HL-60 (cell line): Measurements from ENCODE around the gene PRMT3.

ENCODE experiments used
- CTCF ChIP-seq: IDR thresholded peaks from one replicate; pipeline ENCODE4 v1.5.1; 2011; ENCODE audit warnings: low read length, control low read depth, inconsistent platforms; ENCODE audit not compliant: insufficient read depth
- GABPA ChIP-seq: IDR thresholded peaks from 2 replicates; pipeline ENCODE4 v1.6.1; 2012; ENCODE audit warnings: low read depth
- POLR2AphosphoS5 ChIP-seq: IDR thresholded peaks from 2 replicates; pipeline ENCODE4 v1.6.1; 2012; ENCODE audit warnings: low read depth
- SPI1 ChIP-seq: IDR thresholded peaks from 2 replicates; pipeline ENCODE4 v1.6.1; 2012; ENCODE audit warnings: low read depth, mild to moderate bottlenecking, borderline replicate concordance
- TF ChIP-seq, protein P1 (sequence below): IDR thresholded peaks from 2 replicates; pipeline ENCODE4 v1.6.1; 2012; ENCODE audit warnings: low read depth; ENCODE audit not compliant: insufficient replicate concordance

DNA sequence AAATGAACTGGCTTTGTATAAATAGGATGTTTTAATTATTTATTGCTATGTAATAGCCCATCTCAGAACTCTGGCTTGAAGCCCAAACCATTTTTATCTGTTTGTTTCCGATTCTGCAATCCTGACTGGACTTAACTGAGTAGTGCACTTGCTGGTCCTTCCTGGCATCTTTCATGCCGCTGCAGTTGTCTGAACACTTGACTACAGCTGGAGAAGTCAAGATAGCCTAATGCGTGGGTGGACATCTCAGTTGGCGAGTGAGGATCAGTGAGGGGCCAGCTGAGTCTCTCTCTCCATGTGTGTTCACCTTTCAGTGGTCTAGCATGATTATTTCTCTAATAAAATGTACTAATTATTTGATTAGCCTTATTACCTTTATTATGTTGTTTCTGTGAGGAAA is 105.8 kb downstream of the PRMT3 start:
- no peak for TF ChIP-seq CTCF
- no peak for TF ChIP-seq GABPA
- no peak for TF ChIP-seq POLR2AphosphoS5
- TF ChIP-seq, protein P1, sequence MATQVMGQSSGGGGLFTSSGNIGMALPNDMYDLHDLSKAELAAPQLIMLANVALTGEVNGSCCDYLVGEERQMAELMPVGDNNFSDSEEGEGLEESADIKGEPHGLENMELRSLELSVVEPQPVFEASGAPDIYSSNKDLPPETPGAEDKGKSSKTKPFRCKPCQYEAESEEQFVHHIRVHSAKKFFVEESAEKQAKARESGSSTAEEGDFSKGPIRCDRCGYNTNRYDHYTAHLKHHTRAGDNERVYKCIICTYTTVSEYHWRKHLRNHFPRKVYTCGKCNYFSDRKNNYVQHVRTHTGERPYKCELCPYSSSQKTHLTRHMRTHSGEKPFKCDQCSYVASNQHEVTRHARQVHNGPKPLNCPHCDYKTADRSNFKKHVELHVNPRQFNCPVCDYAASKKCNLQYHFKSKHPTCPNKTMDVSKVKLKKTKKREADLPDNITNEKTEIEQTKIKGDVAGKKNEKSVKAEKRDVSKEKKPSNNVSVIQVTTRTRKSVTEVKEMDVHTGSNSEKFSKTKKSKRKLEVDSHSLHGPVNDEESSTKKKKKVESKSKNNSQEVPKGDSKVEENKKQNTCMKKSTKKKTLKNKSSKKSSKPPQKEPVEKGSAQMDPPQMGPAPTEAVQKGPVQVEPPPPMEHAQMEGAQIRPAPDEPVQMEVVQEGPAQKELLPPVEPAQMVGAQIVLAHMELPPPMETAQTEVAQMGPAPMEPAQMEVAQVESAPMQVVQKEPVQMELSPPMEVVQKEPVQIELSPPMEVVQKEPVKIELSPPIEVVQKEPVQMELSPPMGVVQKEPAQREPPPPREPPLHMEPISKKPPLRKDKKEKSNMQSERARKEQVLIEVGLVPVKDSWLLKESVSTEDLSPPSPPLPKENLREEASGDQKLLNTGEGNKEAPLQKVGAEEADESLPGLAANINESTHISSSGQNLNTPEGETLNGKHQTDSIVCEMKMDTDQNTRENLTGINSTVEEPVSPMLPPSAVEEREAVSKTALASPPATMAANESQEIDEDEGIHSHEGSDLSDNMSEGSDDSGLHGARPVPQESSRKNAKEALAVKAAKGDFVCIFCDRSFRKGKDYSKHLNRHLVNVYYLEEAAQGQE = no peak
- TF ChIP-seq SPI1 = no peak
